HEK293 (cell line): ENCODE results near the gene ZNF521.

Experiments
- CTCF ChIA-PET: fragments of 350-600 bp; formaldehyde crosslinking; extraction: SDS; loops from one replicate; lab custom pipeline; 2021; ENCODE audit warnings: antibody characterized with exemption; lab: Yijun Ruan, JAX
- POLR2A ChIA-PET: fragments of 300-600 bp; formaldehyde crosslinking; extraction: SDS; loops from one replicate; lab custom pipeline; 2020; ENCODE audit warnings: antibody characterized with exemption, inconsistent platforms; lab: Yijun Ruan, JAX
- H3K27ac ChIP-seq: fragments of 200-500 bp; sonication (Bioruptor generic); 2 replicates; pipeline ENCODE4 v1.5.1; 2014; ENCODE audit warnings: low read depth, low read length, control low read depth, inconsistent platforms; ENCODE audit errors: extremely low read depth
- H3K36me3 ChIP-seq, 2 experiments: fragments of 200-500 bp in 1 of 2; sonication (Bioruptor generic) in 1 of 2; 1 replicate in 1 of 2; 2 replicates in 1 of 2; pipeline ENCODE4 v1.5.1; 2014 to 2017; ENCODE audit warnings: inconsistent platforms in 2 of 2, low read length in 2 of 2; ENCODE audit not compliant: control insufficient read depth in 2 of 2, insufficient read depth in 1 of 2
- H3K4me1 ChIP-seq: fragments of 200-500 bp; sonication (Bioruptor generic); 2 replicates; pipeline ENCODE4 v1.5.1; 2014; ENCODE audit warnings: mild to moderate bottlenecking, low read length, inconsistent platforms; ENCODE audit not compliant: control insufficient read depth, insufficient read depth
- H3K4me3 ChIP-seq: 2 replicates; pipeline ENCODE4 v1.5.1; 2011; ENCODE audit warnings: low read depth, mild to moderate bottlenecking, control low read depth, low read length, moderate library complexity
- H3K9me3 ChIP-seq: fragments of 200-500 bp; sonication (Bioruptor generic); 2 replicates; pipeline ENCODE4 v1.5.1; 2014; ENCODE audit warnings: low read depth, low read length, inconsistent platforms; ENCODE audit not compliant: control insufficient read depth, insufficient read depth
- CTCF ChIP-seq: fragments of 450-650 bp; formaldehyde crosslinking; IDR thresholded peaks from 2 replicates; pipeline ENCODE4 v1.5.1; 2016; ENCODE audit warnings: missing biosample characterization, missing genetic modification characterization
- SCRT2 ChIP-seq: fragments of 450-650 bp; formaldehyde crosslinking; IDR thresholded peaks from 2 replicates; pipeline ENCODE4 v1.5.1; 2016; ENCODE audit warnings: missing biosample characterization, missing genetic modification characterization
- SP2 ChIP-seq: fragments of 450-650 bp; formaldehyde crosslinking; IDR thresholded peaks from 2 replicates; pipeline ENCODE4 v1.5.1; 2016; ENCODE audit warnings: missing biosample characterization, missing genetic modification characterization
- SP7 ChIP-seq: fragments of 450-650 bp; formaldehyde crosslinking; IDR thresholded peaks from 2 replicates; pipeline ENCODE4 v1.5.1; 2016; ENCODE audit warnings: missing biosample characterization, missing genetic modification characterization
- ZBTB17 ChIP-seq: fragments of 450-650 bp; formaldehyde crosslinking; IDR thresholded peaks from 2 replicates; pipeline ENCODE4 v1.5.1; 2016; ENCODE audit warnings: missing biosample characterization, missing genetic modification characterization
- ZBTB44 ChIP-seq: fragments of 450-650 bp; IDR thresholded peaks from 2 replicates; pipeline ENCODE4 v1.5.1; 2018; ENCODE audit warnings: missing biosample characterization, mild to moderate bottlenecking, missing genetic modification characterization
- ZFHX2 ChIP-seq: fragments of 450-650 bp; formaldehyde crosslinking; conservative IDR thresholded peaks from 2 replicates; pipeline ENCODE4 v1.5.1; 2016; ENCODE audit warnings: missing biosample characterization, missing genetic modification characterization
- ZNF175 ChIP-seq: fragments of 450-650 bp; formaldehyde crosslinking; IDR thresholded peaks from 2 replicates; pipeline ENCODE4 v1.5.1; 2016; ENCODE audit warnings: missing biosample characterization, missing genetic modification characterization
- ZNF221 ChIP-seq: fragments of 450-650 bp; formaldehyde crosslinking; IDR thresholded peaks from 2 replicates; pipeline ENCODE4 v1.5.1; 2017; ENCODE audit warnings: missing biosample characterization, missing genetic modification characterization, borderline replicate concordance
- ZNF366 ChIP-seq: fragments of 450-650 bp; formaldehyde crosslinking; conservative IDR thresholded peaks from 2 replicates; pipeline ENCODE4 v1.5.1; 2016; ENCODE audit warnings: missing biosample characterization, missing genetic modification characterization
- ZNF473 ChIP-seq: fragments of 450-650 bp; formaldehyde crosslinking; IDR thresholded peaks from 2 replicates; pipeline ENCODE4 v1.5.1; 2017; ENCODE audit warnings: missing biosample characterization, missing genetic modification characterization
- ZNF544 ChIP-seq: fragments of 450-650 bp; formaldehyde crosslinking; IDR thresholded peaks from 2 replicates; pipeline ENCODE4 v1.5.0; 2017; ENCODE audit warnings: missing biosample characterization, missing genetic modification characterization
- ZNF792 ChIP-seq: fragments of 450-650 bp; formaldehyde crosslinking; IDR thresholded peaks from 2 replicates; pipeline ENCODE4 v1.5.1; 2016; ENCODE audit warnings: missing biosample characterization, missing genetic modification characterization
- ZXDB ChIP-seq: fragments of 450-650 bp; formaldehyde crosslinking; IDR thresholded peaks from 2 replicates; pipeline ENCODE4 v1.5.1; 2016; ENCODE audit warnings: missing biosample characterization, missing genetic modification characterization
- TF ChIP-seq, protein P1 (sequence below): fragments of 450-650 bp; formaldehyde crosslinking; IDR thresholded peaks from 2 replicates; pipeline ENCODE4 v1.5.1; 2016; ENCODE audit warnings: missing biosample characterization, missing genetic modification characterization
- TF ChIP-seq, protein P2 (sequence below): fragments of 450-650 bp; formaldehyde crosslinking; IDR thresholded peaks from 2 replicates; pipeline ENCODE4 v1.5.1; 2017; ENCODE audit warnings: missing biosample characterization, missing genetic modification characterization
- TF ChIP-seq, protein P3 (sequence below): fragments of 450-650 bp; formaldehyde crosslinking; IDR thresholded peaks from 2 replicates; pipeline ENCODE4 v1.5.1; 2016; ENCODE audit warnings: missing biosample characterization, missing genetic modification characterization
- TF ChIP-seq, protein P4 (sequence below): fragments of 450-650 bp; formaldehyde crosslinking; IDR thresholded peaks from 2 replicates; pipeline ENCODE4 v1.5.1; 2016; ENCODE audit warnings: missing biosample characterization, missing genetic modification characterization

Gene ZNF521

GRCh38 chr18:25229920-25230319 is 122.0 kb downstream of the ZNF521 start (continued):
- TF ChIP-seq SP7 (tag by site-specific recombination), result no peak
- TF ChIP-seq ZNF544 (tag by site-specific recombination), result no peak

GRCh38 chr18:25229081-25229480 is 122.9 kb downstream of the ZNF521 start:
- peaks cover 7% of the 10 kb centered on the region; the same call in 1 of the 2 replicates for H3K4me1 ChIP-seq
- no peak for TF ChIP-seq ZNF792 (tag by site-specific recombination)
- TF ChIP-seq ZXDB (tag by site-specific recombination), result 0 out of 2 replicates have a peak, but pooled peaks have one; percentile 18
- TF ChIP-seq ZBTB44 (tag by site-specific recombination), result peak; percentile 51; the same call in 1 of the 2 replicates
- TF ChIP-seq, protein P1, sequence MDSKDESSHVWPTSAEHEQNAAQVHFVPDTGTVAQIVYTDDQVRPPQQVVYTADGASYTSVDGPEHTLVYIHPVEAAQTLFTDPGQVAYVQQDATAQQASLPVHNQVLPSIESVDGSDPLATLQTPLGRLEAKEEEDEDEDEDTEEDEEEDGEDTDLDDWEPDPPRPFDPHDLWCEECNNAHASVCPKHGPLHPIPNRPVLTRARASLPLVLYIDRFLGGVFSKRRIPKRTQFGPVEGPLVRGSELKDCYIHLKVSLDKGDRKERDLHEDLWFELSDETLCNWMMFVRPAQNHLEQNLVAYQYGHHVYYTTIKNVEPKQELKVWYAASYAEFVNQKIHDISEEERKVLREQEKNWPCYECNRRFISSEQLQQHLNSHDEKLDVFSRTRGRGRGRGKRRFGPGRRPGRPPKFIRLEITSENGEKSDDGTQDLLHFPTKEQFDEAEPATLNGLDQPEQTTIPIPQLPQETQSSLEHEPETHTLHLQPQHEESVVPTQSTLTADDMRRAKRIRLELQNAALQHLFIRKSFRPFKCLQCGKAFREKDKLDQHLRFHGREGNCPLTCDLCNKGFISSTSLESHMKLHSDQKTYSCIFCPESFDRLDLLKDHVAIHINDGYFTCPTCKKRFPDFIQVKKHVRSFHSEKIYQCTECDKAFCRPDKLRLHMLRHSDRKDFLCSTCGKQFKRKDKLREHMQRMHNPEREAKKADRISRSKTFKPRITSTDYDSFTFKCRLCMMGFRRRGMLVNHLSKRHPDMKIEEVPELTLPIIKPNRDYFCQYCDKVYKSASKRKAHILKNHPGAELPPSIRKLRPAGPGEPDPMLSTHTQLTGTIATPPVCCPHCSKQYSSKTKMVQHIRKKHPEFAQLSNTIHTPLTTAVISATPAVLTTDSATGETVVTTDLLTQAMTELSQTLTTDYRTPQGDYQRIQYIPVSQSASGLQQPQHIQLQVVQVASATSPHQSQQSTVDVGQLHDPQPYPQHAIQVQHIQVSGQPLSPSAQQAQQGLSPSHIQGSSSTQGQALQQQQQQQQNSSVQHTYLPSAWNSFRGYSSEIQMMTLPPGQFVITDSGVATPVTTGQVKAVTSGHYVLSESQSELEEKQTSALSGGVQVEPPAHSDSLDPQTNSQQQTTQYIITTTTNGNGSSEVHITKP (tag by site-specific recombination), result no peak
- H3K36me3 ChIP-seq, result peaks cover 0 to 14% of the 10 kb centered on the region in 2 experiments; a peak in 1 of 3 replicates
- POLR2A ChIA-PET, result no interaction called here
- H3K4me3 ChIP-seq, result no peak overlapping the region
- no peaks in the 10 kb centered on the region for H3K9me3 ChIP-seq
- no peak overlapping the region for H3K27ac ChIP-seq
- CTCF ChIA-PET, result interaction anchor here (0.8 kb wide), 1 partner anchor 10 kb away, joined by 3 read pairs; no protein-coding TSS in a partner anchor

GRCh38 chr18:25228410-25228809 is 123.6 kb downstream of the ZNF521 start:
- Histone ChIP-seq H3K9me3 (no peaks in the 10 kb centered on the region), H3K27ac (no peak overlapping the region), H3K4me1 (peaks cover 7% of the 10 kb centered on the region; the same call in 1 of the 2 replicates), H3K36me3 (peaks cover 0 to 14% of the 10 kb centered on the region in 2 experiments; a peak in 1 of 3 replicates), H3K4me3 (no peak overlapping the region)
- CTCF ChIA-PET, result interaction anchor here (0.7 kb wide), 1 partner anchor 20 kb away, joined by 3 read pairs; no protein-coding TSS in a partner anchor
- POLR2A ChIA-PET, result no interaction called here
- TF ChIP-seq, protein P2, sequence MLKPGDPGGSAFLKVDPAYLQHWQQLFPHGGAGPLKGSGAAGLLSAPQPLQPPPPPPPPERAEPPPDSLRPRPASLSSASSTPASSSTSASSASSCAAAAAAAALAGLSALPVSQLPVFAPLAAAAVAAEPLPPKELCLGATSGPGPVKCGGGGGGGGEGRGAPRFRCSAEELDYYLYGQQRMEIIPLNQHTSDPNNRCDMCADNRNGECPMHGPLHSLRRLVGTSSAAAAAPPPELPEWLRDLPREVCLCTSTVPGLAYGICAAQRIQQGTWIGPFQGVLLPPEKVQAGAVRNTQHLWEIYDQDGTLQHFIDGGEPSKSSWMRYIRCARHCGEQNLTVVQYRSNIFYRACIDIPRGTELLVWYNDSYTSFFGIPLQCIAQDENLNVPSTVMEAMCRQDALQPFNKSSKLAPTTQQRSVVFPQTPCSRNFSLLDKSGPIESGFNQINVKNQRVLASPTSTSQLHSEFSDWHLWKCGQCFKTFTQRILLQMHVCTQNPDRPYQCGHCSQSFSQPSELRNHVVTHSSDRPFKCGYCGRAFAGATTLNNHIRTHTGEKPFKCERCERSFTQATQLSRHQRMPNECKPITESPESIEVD (tag by site-specific recombination), result 0 out of 2 replicates have a peak, but pooled peaks have one; percentile 21
- TF ChIP-seq, protein P3, sequence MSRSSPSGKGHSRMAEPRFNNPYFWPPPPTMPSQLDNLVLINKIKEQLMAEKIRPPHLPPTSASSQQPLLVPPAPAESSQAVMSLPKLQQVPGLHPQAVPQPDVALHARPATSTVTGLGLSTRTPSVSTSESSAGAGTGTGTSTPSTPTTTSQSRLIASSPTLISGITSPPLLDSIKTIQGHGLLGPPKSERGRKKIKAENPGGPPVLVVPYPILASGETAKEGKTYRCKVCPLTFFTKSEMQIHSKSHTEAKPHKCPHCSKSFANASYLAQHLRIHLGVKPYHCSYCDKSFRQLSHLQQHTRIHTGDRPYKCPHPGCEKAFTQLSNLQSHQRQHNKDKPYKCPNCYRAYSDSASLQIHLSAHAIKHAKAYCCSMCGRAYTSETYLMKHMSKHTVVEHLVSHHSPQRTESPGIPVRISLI, result no peak

- ChIA-PET POLR2A (no interaction called here), CTCF (no interaction called here)
- H3K4me1 ChIP-seq, result peaks cover 7% of the 10 kb centered on the region; the same call in 1 of the 2 replicates
Measured at GRCh38 chr18:25225151-25225550, 126.8 kb downstream of the ZNF521 start.

More at GRCh38 chr18:25225151-25225550, 126.8 kb downstream of the ZNF521 start:
- H3K36me3 ChIP-seq, result peaks cover 0 to 14% of the 10 kb centered on the region in 2 experiments; a peak in 1 of 3 replicates
- no peak overlapping the region for H3K4me3 ChIP-seq
- no peaks in the 10 kb centered on the region for H3K9me3 ChIP-seq
- no peak overlapping the region for H3K27ac ChIP-seq
- TF ChIP-seq CTCF (tag by site-specific recombination), result no peak
- TF ChIP-seq ZBTB17 (tag by site-specific recombination), result no peak
- TF ChIP-seq, protein P4, sequence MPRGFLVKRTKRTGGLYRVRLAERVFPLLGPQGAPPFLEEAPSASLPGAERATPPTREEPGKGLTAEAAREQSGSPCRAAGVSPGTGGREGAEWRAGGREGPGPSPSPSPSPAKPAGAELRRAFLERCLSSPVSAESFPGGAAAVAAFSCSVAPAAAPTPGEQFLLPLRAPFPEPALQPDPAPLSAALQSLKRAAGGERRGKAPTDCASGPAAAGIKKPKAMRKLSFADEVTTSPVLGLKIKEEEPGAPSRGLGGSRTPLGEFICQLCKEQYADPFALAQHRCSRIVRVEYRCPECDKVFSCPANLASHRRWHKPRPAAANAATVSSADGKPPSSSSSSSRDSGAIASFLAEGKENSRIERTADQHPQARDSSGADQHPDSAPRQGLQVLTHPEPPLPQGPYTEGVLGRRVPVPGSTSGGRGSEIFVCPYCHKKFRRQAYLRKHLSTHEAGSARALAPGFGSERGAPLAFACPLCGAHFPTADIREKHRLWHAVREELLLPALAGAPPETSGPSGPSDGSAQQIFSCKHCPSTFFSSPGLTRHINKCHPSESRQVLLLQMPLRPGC (tag by site-specific recombination), result no peak
- no peak for TF ChIP-seq ZNF473 (tag by site-specific recombination)
- TF ChIP-seq SP2 (tag by site-specific recombination), result no peak
- no peak for TF ChIP-seq SCRT2 (tag by site-specific recombination)
- TF ChIP-seq ZNF175 (tag by site-specific recombination), result no peak
- no peak for TF ChIP-seq ZNF366 (tag by site-specific recombination)
- TF ChIP-seq ZFHX2 (tag by site-specific recombination), result no peak
- TF ChIP-seq ZNF221, result no peak
